ENCODE data around the gene MRPL30.
"Not testable (repeated sequence)": the region's sequence is repeated elsewhere in the genome, so short reads cannot be mapped to it uniquely, and the experiment has no call there.

MRPL30 gene

DNA sequence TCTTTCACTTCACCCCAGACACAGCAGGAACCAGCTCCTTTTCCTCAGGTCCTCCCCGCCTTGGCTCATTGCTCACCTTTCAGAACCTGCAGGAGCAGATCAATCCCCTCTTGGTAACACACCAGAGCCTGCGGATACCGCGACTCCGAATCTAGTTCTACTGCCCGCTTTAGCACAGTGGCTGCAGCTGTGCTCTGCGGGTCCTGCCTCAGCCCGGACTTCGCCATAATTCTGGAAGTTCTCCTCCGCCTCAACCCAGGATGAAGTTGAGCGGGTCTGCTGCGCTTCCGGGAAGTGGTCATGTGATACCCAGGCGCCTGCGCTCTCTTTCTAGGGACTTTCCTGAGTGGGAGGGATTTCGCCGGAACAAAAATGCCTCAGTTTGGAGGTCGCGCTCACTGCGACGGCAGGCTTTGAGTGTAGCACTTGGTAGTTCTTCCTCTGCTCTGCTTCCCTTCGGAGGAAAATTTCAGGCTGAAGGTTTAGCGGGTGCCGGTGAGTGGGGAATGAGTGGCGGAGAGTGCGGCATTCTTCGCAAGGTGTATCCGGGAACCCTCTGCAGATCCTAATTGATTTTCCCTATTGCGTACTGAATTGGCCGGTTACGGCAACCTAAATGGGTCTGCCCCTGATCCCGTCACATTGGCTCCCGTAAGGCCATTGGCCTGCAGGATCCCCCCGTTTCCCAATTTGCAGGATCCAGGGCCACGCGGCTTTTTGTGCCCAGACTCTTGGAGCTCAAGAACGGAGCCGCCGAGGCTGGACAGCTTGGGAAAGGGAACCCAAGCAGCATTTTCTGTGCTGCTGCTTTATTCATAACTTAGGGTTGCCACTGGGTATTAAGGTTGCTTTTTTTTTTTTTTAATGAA, at the start of gene MRPL30, which contains the start of gene MITD1:
MRPL30 (plus strand) TSS at position 430 of the 869 bp plus-strand sequence. CDS start 5,020 bp downstream, outside the sequence.
MITD1 (minus strand) TSS at position 304 of the 869 bp plus-strand sequence; CDS start at position 227, 77 bp downstream.
- DNase-seq: peak; percentile 92

DNA sequence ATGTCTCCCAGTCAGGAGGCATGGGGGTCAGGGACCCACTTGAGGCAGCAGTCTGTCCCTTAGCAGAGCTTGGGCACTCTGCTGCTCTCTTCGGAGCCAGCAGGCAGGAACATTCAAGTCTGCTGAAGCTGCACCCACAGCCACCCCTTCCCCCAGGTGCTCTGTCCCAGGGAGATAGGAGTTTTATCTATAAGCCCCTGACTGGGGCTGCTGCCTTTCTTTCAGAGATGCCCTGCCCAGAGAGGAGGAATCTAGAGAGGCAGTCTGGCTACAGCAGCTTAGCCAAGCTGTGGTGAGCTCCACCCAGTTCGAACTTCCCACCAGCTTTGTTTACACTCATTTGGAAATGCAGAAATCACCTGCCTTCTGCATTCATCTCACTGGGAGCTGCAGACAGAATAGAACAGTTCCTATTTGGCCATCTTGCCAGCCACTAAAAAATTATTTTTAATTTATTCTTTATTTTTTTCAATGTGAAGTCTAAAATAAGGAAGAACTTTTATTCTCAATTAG, 45.9 kb upstream of the MRPL30 start:
- DNase-seq: not testable (repeated sequence)

DNA sequence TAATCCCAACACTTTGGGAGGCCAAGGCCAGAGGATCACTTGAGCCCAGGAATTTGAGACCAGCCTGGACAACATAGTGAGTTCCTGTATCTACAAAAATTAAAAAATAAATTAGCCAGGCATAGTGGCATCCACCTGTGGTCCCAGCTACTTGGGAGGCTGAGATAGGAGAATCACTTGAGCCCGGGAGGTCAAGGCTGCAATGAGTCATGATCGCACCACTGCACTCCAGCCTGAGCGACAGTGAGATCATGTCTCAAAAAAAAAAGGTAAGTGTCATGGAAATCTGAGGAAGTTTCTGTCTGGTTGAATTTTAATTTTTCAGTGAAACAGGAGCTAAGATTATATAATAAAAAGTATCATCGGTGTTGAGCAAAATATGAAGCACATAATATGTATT, 42.0 kb upstream of the MRPL30 start:
- no peak for DNase-seq

DNA sequence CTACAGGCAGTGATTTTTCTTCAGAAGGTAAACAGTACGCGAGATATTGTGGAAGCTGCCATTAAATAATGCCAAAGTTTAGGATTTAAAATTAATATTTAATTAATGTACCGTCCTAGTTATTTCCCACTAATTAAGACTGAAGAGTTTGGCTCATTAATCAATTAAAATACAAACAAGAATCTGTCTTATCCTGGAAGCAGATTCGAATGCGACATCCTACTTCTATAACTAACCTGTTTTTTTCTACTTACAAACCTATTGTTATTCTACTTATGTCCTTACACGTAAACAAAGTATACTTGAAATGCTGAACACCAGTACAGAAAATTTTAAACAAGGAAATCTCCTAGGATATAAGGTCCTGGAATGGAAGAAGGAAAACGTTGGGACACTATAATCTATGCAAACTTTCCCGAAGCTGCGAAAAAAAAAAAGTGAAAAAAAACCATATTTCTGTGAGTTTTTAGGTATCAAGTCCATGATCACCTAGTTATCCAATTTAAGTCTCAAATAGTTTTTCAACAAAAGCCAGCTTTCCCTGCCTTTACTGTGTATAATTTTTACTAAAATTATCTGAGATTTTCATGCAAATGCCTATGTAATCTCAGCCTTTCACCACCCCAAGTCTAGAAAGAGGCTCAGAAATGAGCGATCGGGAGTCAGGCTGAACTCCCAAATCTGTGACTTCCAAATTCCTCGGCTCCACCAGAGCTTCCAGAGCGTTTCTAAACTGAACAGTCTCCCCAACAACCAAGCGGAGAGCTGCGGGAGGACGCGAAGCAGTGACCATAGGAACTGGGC, 40.7 kb upstream of the MRPL30 start:
- DNase-seq: no peak

DNA sequence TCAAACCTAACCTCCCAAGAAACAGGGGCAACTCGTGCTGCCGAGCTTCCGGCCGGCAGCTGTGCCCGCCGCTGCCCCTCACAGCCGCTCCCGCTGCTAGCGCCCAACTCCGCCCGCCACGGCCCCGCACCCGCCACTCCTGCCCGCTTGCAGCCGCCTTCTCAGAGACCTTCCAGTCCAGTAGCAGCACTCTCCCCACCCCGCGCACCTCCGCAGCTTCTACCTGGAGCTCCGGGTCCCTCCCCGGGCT, 40.2 kb upstream of the MRPL30 start:
- peak; percentile 52 for DNase-seq

DNA sequence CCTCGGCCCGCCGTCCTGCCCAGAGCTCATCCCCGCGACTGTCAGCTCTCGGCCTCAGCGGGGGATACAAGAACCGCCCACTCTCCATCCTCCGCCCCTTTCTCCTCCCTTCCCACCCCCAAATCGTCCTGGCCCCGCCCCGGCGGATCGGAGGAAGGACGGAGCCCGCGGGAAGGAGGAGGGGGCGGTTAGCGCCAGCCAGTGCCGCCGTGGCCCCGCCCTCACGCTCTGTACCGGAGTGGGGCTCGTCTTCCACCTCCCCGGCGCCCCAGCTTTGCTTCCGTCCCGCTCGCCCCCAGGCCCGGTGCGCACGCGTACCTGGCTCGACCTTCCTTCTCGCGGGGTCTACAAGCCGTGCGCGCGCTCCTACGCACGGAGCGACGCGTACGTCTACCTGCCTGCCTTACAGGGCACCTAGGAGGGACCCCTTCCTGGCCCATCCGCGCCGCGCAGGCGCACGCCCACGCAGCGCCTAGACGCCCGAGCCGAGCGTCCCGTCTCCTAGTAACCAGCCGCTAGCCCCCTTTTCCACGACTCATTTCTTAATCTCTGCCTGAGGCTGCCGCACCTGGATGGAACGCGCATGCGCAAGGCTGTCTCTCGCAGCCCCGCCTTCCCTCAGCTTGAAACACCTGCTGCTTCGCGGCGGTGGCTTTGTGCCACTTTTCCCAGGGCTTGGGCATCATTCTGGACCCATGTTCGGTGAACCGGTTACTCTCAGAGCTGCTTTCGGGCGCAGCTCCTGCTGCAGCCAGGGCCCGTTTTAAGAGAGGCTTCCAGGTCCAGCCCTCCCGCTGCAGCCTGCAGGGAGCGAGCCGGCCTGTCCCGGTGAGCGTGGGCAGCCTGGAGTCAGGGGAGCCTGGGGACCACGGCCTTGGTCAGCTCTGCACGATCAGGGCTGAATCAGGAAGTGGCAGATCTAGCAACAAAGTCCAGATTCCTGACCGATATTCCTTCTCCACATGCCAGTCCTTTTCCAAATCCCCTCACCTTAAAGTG, 39.6 kb upstream of the MRPL30 start, which contains the start of gene C2orf15:
C2orf15 (plus strand) TSS at position 598 of the 999 bp plus-strand sequence. CDS start 8,852 bp downstream, outside the sequence.
- DNase-seq: peak; percentile 100

DNA sequence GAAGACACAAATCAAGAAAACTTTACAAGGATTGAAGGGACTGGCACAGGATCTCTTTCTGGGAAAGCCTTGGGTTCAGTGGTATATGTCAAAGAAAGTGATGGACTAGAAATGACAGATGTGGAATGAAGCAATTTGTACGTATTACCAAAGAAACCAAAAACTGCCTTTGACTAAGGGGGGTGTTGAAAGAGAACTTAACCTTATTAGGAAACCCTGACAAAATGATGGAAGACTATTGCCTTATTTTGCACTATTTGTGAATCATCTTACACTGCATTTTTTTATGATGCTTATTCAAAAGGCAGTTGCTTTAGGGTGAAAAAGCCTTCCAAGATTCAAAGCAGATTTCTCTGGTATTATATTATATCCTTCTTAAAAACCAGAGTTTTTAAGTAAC, 30.3 kb upstream of the MRPL30 start:
- no peak for DNase-seq

DNA sequence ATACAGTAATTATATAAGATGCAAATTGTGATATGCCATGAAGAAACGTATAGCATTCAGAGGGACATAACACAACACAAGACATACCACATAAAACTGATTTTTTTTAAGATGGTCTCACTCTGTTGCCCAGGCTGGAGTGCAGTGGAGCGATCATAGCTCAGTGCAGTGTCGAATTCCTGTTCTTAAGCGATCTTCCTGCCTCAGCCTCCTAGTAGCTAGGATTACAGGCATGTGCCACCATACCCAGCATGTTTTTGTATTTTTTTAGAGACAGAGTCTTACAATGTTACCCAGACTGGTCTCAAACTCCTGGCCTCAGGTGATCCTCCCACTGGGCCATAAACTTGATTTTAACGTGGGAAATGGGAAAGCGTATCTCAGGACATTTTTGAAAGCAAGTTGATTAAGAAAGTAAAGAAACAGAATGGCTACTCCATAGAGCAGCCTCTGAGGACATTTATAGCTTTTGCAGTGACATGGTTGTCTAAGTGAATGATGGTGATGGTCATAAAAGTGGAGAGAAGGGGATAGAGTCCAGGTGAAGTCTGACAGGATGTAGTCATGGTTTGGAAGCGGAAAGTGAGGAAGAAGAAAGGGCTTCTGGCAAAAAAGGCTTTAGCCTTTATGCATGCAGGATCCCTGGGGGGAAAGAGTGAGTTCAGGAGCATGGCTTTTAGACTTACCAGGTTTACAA, 28.6 kb upstream of the MRPL30 start:
- no peak for DNase-seq

DNA sequence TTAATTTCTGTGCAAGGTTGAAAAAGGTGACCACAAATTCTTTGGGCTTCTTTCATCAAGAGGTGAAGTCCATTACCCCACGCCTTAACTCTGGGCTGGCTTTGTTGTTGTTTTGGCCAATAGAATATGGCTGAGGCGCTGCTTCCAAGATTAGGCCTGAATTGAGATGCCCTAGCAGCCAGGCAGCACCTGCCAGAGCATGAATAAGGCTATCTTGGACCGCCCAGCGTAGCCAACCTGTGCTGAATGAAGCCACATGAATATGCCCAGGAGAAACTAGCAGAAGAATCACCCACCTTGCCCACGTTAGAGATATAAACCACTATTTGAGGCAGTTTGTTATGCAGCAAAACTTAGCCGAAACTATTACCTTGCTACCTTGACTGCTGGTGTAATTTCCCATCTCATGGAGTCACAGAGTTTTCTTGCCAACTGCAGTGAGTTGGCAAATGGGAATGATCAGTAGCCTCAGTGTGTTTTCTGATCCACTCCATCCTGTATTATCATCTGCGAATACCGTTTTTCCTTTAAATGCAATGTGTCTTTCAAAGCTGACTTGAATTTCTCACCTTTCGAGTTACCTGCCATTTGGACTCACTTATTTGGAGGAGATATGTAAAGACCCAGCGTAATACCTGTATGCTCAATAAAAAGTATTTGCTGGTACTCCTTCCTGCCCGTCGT, 26.9 kb upstream of the MRPL30 start:
- DNase-seq: no peak

DNA sequence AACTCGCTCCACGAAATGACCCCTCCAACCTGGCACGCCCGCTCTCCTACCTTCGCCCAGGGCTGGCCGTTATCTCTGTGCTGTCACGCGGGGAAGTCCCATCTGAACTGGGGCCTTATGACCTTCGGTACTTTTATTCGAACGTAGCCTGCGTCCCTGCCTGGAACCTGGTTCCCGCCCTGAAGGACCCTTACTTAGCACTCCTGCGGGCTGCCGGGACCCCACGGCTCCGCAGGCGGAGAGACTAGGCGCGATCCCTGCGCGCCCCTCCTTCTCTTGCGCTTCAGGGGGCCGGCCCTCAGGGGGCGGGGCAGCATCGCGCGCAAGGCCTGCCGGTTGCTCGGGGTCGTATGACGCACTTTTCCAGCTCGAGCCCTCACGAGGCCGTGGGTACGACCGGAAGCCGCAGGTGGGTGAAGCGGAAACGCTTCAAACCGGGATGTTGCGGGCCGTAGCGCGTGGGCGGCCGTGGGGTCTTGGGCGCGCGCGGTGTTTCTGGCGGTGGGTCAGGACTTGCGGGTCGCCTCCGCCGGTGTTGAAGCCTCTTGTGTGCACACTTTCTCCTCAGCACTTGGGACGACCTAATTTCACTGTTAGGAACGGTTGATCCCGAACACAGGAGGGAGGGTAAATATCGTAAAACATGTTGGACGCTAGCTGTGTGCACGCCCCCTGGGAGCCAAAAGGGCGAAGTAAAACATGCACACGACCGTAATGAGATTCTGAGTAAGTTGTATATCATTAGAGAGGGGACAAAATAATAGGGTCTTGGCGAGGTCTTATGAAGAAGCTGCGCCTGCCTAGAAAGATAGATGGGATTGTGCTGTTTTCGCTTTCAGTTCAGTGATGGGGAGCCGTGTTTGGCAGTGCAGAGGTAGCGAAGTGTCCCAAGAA, 26.1 kb upstream of the MRPL30 start, which contains the start of the genes LIPT1 and TSGA10:
LIPT1 (plus strand) TSS at position 325 of the 894 bp plus-strand sequence. CDS start 6,991 bp downstream, outside the sequence.
TSGA10 (minus strand) TSS at position 300 of the 894 bp plus-strand sequence. CDS start 45,503 bp downstream, outside the sequence.
- DNase-seq: peak; percentile 79

DNA sequence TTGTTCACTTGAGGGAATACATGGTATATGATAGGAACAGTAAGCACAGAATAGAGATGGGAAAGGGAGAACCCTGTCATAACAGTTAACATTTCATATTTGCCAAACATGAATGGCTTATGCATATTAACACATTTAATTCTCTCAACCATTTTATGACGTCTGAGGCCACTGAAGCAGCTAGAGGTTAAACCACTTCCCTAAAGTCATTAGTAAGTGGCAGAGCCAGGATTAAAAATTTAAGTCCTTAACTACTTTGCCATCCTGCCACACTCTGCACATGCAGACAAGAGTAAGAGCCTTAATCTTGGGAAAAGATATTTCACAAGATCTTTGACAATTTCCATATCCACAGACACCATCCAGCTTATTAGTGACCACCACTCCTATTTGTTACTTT, 24.1 kb upstream of the MRPL30 start:
- no peak for DNase-seq

DNA sequence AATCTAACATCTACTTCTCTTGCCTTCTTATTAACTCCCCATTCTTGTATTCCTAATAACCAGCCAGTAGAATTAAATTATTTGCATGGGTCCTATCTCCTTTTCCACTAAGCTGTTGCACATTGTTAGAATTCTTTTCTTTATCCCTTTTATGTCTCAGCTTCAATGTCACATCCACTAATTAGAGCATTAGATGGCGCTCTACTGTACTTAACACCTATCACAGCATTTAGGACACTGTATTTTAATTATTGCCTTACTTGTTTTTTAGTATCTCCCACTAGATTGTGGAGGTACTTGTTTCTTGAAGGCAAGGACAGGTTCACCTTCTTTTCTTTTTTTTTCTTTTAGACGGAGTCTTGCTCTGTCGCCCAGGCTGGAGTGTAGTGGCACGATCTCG, 22.4 kb upstream of the MRPL30 start:
- DNase-seq: no peak

DNA sequence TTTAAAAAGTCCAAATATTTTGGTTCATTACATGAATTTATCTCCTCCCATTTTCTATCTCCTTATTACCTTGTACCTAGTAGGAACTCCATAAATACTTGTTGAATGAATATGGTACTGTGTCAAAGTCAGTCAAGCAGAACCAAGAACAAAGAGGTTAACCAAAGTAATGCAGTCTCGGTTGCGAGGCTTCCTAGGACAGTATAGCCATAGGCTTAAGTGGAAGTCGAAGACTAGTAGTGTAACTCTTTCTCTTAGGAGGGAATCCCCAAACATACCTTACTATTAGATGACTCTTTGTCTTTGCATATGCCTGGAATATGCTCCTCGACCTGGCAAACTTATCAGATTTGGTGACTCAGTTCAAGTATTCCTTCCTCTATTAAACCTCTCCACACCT, 21.4 kb upstream of the MRPL30 start:
- DNase-seq: no peak

DNA sequence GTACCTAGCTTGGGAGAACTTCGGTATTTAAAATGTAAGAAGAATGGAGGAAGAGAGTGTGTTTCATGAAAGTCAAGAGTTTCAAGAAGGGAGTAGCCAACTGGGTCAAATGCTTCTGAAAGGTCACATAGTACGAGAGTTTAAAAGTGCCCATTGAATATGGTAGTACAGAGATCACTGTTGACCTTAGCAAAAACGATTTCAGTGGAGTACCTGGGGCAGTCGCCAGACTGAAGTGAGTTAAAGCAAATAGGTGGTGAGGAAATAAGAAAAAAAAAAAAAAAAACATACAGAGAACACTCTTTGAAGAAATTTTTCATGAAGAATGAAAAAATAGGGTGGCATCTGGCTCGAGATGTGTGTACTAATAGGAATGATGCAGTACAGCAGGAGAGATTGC, 14.8 kb upstream of the MRPL30 start:
- no peak for DNase-seq

DNA sequence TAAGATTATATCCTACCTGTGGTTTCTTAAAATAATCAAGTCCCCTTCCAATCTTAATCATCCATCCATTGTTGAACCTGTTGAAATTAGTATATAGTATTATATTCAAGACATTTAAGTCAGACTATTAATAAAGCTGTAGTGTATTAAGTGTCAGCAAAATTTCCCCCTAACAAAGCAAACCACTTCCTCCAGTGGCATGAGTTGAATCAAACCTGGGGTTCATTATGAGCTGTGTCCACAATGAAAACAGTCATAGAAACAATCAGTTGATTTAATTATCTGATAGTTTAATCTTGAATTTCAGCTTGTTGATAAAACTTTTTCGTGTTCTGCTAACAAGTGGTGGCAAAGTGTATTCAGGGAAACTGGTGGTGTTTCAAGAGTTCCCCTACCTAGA, 11.4 kb upstream of the MRPL30 start:
- DNase-seq: no peak

DNA sequence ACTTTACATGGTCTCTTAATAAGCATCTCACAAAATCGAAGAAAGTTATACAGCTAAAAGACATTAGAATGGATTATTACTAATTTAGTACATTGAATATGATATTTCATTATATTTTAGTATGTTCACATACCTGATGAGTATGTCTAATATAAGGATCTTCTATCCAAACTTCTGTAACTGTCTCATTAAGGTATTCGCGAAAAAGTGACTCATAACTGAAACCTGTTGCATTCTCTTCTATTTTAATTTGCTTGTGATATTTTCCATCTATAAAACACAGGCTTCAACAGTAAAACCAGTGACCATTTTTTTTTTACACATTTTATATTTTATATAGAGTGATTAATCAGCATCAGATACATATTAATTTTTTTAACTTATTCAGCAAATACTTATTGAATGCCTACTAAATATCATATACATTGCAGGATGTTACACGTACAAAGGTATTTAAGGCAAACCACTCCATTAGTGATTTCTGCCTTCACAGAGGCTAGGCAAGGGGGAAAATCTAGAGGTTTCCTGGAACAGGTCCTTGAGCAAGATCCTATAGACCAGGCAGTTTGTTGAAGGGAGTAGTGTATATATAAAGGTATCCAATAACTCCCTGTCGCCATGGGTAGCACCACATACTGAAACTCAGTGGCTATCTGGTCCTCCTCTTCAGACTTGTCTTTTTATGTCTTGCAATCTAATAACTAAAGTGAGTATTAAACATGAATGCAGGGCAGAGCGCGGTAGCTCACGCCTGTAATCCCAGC, 9.4 kb upstream of the MRPL30 start:
- no peak for DNase-seq

DNA sequence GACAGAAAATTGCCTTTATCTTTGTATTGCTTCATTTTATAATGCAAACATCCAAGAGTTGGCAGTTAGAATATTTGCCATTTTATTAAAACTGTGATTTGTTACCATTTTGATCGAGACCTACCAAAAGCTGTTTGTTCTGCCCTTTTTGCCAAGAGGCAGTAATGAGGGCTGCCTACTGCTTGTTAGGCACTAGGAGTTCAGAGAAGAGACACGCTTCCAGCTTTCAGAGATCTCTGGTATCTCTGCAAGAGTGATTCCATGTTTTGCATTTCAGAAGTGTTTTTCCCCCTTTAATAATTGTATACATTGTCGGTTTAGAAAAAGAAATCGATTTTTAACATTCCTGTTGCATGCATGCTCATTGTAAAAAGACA, 628 bp downstream of the MRPL30 start:
- no peak for DNase-seq

DNA sequence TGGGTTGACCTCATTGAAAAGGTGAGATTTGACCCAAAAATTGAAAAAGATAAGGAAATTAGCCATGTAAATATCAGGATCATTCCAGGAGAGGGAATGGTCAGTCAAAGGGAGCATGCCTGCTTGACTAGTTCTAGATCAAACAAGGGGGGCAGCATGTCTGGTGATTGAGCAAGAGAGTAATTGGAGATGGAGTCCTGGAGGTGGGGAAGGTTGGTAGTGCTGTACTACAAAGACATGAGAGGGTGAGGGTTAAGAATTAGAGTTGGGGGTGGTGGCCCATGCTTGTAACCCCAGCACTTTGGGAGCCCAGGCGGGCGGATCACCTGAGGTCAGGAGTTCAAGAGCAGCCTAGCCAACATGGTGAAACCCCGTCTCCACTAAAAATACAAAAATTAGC, 2.0 kb downstream of the MRPL30 start:
- no peak for DNase-seq

DNA sequence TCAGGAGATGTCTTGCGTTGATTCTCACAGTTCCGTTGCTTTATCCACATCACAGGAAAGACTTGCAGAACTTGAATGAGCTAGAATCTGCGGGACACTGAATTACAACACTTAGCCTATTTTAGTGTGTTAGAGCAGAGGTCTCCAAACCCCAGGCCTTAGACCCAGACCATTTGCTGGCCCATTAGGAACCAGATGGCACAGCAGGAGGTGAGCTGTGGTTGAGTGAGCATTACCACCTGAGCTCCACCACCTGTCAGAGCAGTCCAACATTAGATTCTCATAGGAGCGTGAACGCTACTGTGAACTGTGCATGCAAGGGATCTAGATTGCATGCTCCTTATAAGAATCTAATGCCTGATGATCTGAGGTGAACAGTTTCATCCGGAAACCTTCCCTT, 3.8 kb downstream of the MRPL30 start:
- DNase-seq: no peak

Measured in DMS79 (cell line).